Ectodermal cell (in vitro differentiated cells): ENCODE data around the gene LCE1E.

Experiments
- H3K27ac ChIP-seq: 2 replicates; pipeline ENCODE4 v1.7.0; 2013; ENCODE audit warnings: mild to moderate bottlenecking, low read depth, low read length; ENCODE audit not compliant: insufficient read depth, poor library complexity, severe bottlenecking
- H3K27me3 ChIP-seq: 2 replicates; pipeline ENCODE4 v1.7.0; 2013; ENCODE audit warnings: mild to moderate bottlenecking, low read length; ENCODE audit not compliant: insufficient read depth, control insufficient read depth, poor library complexity, severe bottlenecking
- H3K36me3 ChIP-seq: one replicate; pipeline ENCODE4 v1.7.0; 2013; ENCODE audit warnings: low read length; ENCODE audit not compliant: control insufficient read depth, insufficient read depth
- H3K4me1 ChIP-seq: one replicate; pipeline ENCODE4 v1.7.0; 2013; ENCODE audit warnings: low read length; ENCODE audit not compliant: control insufficient read depth, insufficient read depth
- H3K4me3 ChIP-seq: 2 replicates; pipeline ENCODE4 v1.7.0; 2013; ENCODE audit warnings: low read depth, low read length, control low read depth; ENCODE audit not compliant: insufficient read depth
- H3K9me3 ChIP-seq: 2 replicates; pipeline ENCODE4 v1.7.0; 2013; ENCODE audit warnings: mild to moderate bottlenecking, low read length, moderate library complexity; ENCODE audit not compliant: control insufficient read depth
- WGBS, 2 experiments: methylation state at CpG; one replicate each; pipeline ENCODE4 v1.1.7; 2013; ENCODE audit warnings: missing lambda C conversion rate in 2 of 2; 5-methylcytosine and 5-hydroxymethylcytosine counted together

The LCE1E gene

DNA sequence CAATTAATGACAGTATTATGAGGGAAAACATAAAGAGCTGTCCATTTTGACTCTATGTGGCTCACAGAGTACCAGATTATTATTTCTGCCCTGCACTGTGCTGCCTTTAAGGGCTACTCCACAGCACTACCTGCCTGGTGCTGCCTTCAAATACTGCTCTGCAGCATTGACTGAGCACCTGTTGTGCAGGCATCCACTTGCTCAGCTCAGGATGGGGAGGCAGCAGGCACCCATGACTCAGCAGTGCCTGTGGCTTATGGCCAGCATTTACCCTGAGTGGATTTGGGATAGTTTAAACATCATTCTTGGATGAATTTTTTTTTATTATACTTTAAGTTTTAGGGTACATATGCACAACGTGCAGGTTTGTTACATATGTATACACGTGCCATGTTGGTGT lies 29.2 kb upstream of the LCE1E start:
- Histone ChIP-seq H3K27ac (no peak overlapping the region), H3K9me3 (peaks cover 14% of the 10 kb centered on the region), H3K4me1 (no peaks in the 10 kb centered on the region), H3K36me3 (no peaks in the 10 kb centered on the region), H3K27me3 (no peaks in the 10 kb centered on the region), H3K4me3 (no peak overlapping the region)
- WGBS, 2 experiments: no CpG with 5 or more reads among the region's 2 CpGs

DNA sequence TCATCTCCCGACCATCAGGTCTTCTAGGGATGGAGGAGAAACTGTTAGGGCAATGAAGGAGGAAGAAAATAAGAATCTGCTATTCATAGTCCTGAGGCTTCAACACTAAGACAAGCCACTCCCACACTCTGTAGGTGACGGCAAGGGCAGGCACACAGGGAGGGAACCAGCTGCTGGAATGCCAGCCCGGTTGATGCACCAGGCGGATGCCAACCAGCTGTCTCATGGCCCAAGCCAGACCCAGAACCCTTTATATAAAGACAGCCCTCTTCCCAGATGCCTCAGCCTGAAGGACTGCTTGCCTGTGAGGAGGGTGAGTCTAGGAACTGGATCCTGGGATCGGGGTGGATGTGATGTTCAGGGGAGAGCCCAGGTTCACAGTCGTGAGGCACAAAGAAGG lies 28.3 kb upstream of the LCE1E start, which contains the start of gene KPRP:
Gene KPRP (plus strand): TSS at position 279 of the 400 bp plus-strand sequence. CDS start 1,564 bp downstream, outside the sequence.
- H3K9me3 ChIP-seq: peaks cover 14% of the 10 kb centered on the region
- H3K27me3 ChIP-seq: no peaks in the 10 kb centered on the region
- no peaks in the 10 kb centered on the region for H3K4me1 ChIP-seq
- H3K27ac ChIP-seq: no peak within 1 kb of the TSS
- H3K4me3 ChIP-seq: no peak within 1 kb of the TSS
- WGBS, 2 experiments: 77 to 87% methylated on average over 5 to 6 of the region's 6 CpGs
- no peaks in the 10 kb centered on the region for H3K36me3 ChIP-seq

DNA sequence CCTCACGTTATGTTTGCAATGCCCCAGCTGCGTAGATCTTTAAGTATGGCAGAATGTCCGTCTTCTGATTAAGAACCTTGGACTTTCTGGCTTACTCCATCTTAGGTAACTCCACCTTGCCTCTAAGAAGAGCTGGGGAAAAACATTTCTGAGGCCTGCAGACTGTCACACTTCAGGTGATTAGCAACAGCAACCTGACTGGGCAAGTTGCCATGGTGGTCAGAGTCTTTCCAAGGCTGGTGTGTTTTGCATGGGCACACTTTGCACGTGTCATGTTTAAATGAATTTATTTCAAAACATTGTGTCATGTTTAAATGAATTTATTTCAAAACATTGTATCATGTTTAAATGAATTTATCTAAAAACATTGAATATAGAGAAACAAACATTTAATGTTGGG lies 27.4 kb upstream of the LCE1E start:
- H3K36me3 ChIP-seq: no peaks in the 10 kb centered on the region
- peaks cover 18% of the 10 kb centered on the region for H3K9me3 ChIP-seq
- 46 to 68% methylated on average over 3 to 4 of the region's 4 CpGs for WGBS, 2 experiments

DNA sequence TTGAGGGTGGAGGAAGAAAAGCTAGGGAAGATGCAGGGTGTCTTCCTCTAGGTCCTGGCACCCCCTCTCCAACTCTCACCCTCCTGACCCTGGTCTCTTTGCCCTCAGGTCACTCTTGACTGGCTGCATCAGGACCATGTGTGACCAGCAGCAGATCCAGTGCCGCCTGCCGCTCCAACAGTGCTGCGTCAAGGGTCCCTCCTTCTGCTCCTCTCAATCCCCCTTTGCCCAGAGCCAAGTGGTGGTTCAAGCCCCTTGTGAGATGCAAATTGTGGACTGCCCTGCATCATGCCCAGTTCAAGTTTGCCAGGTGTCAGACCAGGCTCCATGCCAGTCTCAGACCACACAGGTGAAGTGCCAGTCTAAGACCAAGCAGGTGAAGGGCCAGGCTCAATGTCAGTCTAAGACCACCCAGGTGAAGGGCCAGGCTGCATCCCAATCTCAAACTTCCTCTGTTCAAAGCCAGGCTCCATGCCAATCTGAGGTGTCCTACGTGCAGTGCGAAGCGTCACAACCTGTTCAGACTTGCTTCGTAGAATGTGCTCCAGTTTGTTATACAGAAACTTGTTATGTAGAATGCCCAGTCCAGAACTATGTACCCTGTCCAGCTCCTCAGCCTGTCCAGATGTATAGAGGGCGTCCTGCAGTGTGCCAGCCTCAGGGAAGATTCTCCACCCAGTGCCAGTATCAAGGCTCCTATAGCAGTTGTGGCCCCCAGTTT lies 26.4 kb upstream of the LCE1E start:
- 69 to 72% methylated on average over 8 of the region's 8 CpGs for WGBS, 2 experiments
- no peak overlapping the region for H3K27ac ChIP-seq
- H3K9me3 ChIP-seq: peaks cover 21% of the 10 kb centered on the region
- no peaks in the 10 kb centered on the region for H3K27me3 ChIP-seq
- no peak overlapping the region for H3K4me3 ChIP-seq
- H3K4me1 ChIP-seq: no peaks in the 10 kb centered on the region
- H3K36me3 ChIP-seq: no peaks in the 10 kb centered on the region

More for the DNA sequence above, 27.4 kb upstream of the LCE1E start:
- no peaks in the 10 kb centered on the region for H3K4me1 ChIP-seq
- H3K27ac ChIP-seq: no peak overlapping the region
- no peaks in the 10 kb centered on the region for H3K27me3 ChIP-seq
- no peak overlapping the region for H3K4me3 ChIP-seq

DNA sequence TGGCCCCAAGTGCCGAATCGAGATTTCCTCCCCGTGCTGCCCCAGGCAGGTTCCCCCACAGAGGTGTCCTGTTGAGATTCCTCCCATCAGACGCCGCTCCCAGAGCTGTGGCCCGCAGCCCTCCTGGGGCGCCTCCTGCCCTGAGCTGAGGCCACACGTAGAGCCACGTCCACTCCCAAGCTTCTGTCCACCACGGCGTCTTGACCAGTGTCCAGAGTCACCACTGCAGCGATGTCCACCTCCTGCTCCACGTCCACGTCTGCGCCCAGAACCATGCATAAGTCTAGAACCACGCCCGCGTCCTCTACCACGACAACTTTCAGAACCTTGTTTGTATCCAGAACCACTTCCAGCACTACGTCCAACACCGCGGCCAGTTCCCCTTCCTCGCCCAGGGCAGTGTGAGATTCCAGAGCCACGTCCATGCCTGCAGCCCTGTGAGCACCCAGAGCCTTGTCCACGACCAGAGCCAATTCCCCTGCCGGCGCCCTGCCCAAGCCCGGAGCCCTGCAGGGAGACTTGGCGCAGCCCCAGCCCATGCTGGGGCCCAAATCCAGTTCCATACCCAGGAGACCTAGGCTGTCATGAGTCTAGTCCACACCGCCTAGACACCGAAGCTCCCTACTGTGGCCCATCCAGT lies 25.4 kb upstream of the LCE1E start:
- no peaks in the 10 kb centered on the region for H3K36me3 ChIP-seq
- no peak overlapping the region for H3K27ac ChIP-seq
- H3K4me1 ChIP-seq: no peaks in the 10 kb centered on the region
- no peak overlapping the region for H3K4me3 ChIP-seq
- H3K9me3 ChIP-seq: peaks cover 25% of the 10 kb centered on the region
- WGBS, 2 experiments: 86 to 87% methylated on average over 31 of the region's 31 CpGs
- no peaks in the 10 kb centered on the region for H3K27me3 ChIP-seq

DNA sequence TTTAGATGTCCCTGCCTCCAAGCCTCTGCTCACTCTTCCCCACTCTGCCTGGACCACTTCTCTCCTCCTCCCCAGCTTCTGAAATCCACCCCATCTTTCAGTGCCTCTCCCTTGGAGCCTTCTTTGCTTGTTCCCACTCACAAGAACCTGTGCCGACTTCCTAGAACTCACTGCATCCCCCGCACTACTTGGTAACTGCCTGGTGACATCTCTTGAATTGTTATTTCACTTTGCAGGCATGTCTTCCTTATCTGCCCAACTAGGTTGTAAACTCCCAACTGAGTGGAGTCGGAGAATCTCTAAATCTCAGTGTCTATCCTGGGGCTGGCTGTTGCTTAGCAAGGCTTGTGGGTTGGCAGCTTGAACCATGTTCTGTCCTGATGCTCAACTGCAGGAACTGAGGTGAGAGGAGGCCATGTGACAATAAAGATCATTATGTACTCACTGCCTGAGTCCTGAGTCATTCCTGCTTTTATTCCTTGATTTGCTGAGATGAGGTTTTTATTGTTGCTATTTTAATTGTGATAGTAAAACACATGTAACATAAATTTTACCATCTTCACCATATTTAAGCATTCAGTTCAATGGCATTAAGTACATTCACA lies 24.3 kb upstream of the LCE1E start:
- no peak overlapping the region for H3K4me3 ChIP-seq
- WGBS, 2 experiments: 78 to 85% methylated on average over 3 of the region's 3 CpGs
- no peaks in the 10 kb centered on the region for H3K36me3 ChIP-seq
- no peaks in the 10 kb centered on the region for H3K27me3 ChIP-seq
- H3K9me3 ChIP-seq: peaks cover 21% of the 10 kb centered on the region
- no peak overlapping the region for H3K27ac ChIP-seq
- H3K4me1 ChIP-seq: no peaks in the 10 kb centered on the region

DNA sequence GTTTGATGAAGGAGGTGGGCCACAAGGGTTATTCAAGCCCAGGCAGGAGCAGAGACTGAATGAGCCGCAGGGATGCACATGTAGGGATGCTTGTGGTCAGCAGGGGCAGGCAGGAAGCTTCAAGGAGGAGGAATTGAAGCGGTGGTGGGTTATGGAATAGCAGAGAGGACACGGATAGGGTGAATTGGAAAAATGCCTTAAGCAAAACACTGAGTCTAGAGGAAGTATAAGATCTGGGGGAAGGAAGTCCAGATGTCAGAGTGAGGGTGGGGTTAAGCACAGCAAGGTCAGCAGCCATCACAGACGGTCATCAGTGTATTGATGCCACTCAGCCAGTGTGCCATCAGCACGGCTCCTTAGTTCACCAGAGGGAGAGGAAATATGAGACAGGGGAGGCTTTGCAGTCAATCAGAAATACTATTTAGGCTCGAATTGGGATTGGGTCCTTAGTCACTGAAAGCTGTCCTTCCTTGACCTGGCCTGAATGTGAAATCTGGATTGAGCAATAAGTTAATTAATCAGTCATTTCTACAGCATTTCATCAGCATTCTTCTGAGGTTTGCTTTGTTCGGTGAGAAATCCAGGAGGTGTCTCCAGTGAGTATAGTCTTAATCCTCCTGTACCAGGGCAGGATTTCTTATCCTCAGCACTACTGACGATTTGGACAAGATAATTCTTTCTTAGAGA lies 17.1 kb upstream of the LCE1E start:
- H3K9me3 ChIP-seq: peaks cover 13% of the 10 kb centered on the region
- WGBS, 2 experiments: 52 to 54% methylated on average over 8 of the region's 8 CpGs

DNA sequence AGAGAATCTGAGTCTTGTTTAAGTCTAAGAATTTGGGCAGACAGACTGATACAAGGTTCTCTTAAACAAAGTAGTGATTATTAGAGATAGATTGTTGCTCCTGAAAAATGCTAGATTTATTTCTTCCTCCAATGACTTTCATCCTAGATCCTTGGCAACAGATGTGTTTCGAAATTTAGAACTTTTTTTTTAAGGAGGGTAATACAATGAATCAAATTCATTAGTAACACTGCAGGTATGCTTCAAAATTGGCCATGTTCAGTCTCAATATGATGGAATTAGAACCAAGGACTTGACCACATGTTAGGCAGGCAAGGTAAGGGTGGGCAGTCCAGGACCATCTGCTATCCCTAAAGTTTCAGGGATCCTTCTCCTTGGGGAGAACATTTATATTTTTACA lies 15.6 kb upstream of the LCE1E start:
- peaks cover 10% of the 10 kb centered on the region for H3K9me3 ChIP-seq
- WGBS, 2 experiments: 38% methylated on average over 1 of the region's 1 CpG; no CpG with 5 or more reads in 1 of the 2 experiments

More for the DNA sequence above, 17.1 kb upstream of the LCE1E start:
- no peak overlapping the region for H3K27ac ChIP-seq
- H3K27me3 ChIP-seq: no peaks in the 10 kb centered on the region
- H3K4me1 ChIP-seq: no peaks in the 10 kb centered on the region
- no peak overlapping the region for H3K4me3 ChIP-seq
- H3K36me3 ChIP-seq: no peaks in the 10 kb centered on the region

DNA sequence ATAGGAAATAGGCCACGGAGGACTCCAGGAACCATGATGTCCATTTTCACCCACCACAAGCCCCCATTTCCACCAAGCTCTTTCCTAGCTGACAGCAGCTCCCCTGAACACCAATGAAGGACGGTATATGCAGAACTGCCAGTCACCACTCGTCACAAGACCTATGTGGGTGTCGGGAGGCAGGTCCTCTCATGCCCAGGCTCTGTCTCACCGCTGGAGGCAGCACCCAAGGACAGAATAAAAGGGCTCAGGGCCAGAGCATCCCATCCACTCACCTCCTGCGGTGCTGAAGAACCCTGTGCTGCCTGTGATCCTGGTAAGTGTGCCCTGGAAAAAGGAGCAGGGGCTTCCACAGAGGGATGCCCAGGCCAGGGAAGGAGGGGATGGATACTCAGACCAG lies 11.2 kb upstream of the LCE1E start, which contains the start of gene LCE1F:
Gene LCE1F (plus strand): TSS at position 266 of the 400 bp plus-strand sequence. CDS start 1,232 bp downstream, outside the sequence.
- Histone ChIP-seq H3K27ac (no peak within 1 kb of the TSS), H3K36me3 (no peaks in the 10 kb centered on the region), H3K4me1 (no peaks in the 10 kb centered on the region), H3K9me3 (peaks cover 11% of the 10 kb centered on the region), H3K4me3 (no peak within 1 kb of the TSS), H3K27me3 (no peaks in the 10 kb centered on the region)
- 46 to 51% methylated on average over 6 of the region's 6 CpGs for WGBS, 2 experiments

More for the DNA sequence above, 15.6 kb upstream of the LCE1E start:
- Histone ChIP-seq H3K27me3 (no peaks in the 10 kb centered on the region), H3K27ac (no peak overlapping the region), H3K4me1 (no peaks in the 10 kb centered on the region), H3K36me3 (no peaks in the 10 kb centered on the region), H3K4me3 (no peak overlapping the region)

DNA sequence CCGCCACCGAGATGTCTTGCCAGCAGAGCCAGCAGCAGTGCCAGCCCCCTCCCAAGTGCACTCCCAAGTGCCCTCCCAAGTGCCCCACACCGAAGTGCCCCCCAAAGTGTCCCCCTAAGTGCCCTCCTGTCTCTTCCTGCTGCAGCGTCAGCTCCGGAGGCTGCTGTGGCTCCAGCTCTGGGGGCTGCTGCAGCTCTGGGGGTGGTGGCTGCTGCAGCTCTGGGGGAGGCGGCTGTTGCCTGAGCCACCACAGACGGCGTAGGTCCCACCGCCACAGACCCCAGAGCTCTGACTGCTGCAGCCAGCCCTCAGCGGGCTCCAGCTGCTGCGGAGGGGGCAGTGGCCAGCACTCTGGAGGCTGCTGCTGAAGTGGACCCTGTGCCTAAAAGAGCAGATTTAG lies 9.7 kb upstream of the LCE1E start:
- no peaks in the 10 kb centered on the region for H3K27me3 ChIP-seq
- no peaks in the 10 kb centered on the region for H3K4me1 ChIP-seq
- H3K4me3 ChIP-seq: no peak overlapping the region
- no peaks in the 10 kb centered on the region for H3K36me3 ChIP-seq
- H3K9me3 ChIP-seq: peaks cover 13% of the 10 kb centered on the region
- H3K27ac ChIP-seq: no peak overlapping the region
- 78 to 81% methylated on average over 11 of the region's 11 CpGs for WGBS, 2 experiments
